SU-DHL-6 (cell line): Measurements from ENCODE around the gene PLEKHA6.

Experiments
- H2AFZ ChIP-seq: fragments of 200-600 bp; sonication (generic); 2 replicates; pipeline ENCODE4 v1.6.1; 2014; ENCODE audit warnings: low read depth, mild to moderate bottlenecking, moderate library complexity, mixed read lengths, antibody characterized with exemption, low read length; ENCODE audit not compliant: severe bottlenecking
- H3F3A ChIP-seq: fragments of 200-600 bp; shearing (Covaris generic); 2 replicates; pipeline ENCODE4 v1.6.0; 2016; ENCODE audit warnings: antibody characterized with exemption, mild to moderate bottlenecking; ENCODE audit not compliant: insufficient read depth
- H3K27ac ChIP-seq: fragments of 200-600 bp; sonication (generic); 2 replicates; pipeline ENCODE4 v1.5.1; 2016; ENCODE audit warnings: low read depth, mild to moderate bottlenecking, low read length, moderate library complexity, mixed read lengths
- H3K27me3 ChIP-seq: fragments of 200-600 bp; sonication (generic), shearing (Covaris generic); 2 replicates; pipeline ENCODE4 v1.6.0; 2014; ENCODE audit warnings: mild to moderate bottlenecking, low read length
- H3K36me3 ChIP-seq: fragments of 200-600 bp; sonication (generic); 2 replicates; pipeline ENCODE4 v1.6.1; 2014; ENCODE audit warnings: mild to moderate bottlenecking, low read length, mixed read lengths
- H3K4me2 ChIP-seq: fragments of 300-600, 200-600 bp; shearing (Covaris generic), sonication (generic); 2 replicates; pipeline ENCODE4 v1.6.0; 2014; ENCODE audit warnings: low read length, low read depth, mild to moderate bottlenecking; ENCODE audit not compliant: poor library complexity, severe bottlenecking
- H3K4me3 ChIP-seq: fragments of 200-600 bp; sonication (generic); 2 replicates; pipeline ENCODE4 v1.5.1; 2014; ENCODE audit warnings: antibody characterized with exemption, low read length, mild to moderate bottlenecking, mixed read lengths; ENCODE audit not compliant: insufficient read depth, poor library complexity, severe bottlenecking
- H3K79me2 ChIP-seq: fragments of 200-600 bp; sonication (generic); 2 replicates; pipeline ENCODE4 v1.6.1; 2014; ENCODE audit warnings: mild to moderate bottlenecking, low read length, moderate library complexity; ENCODE audit not compliant: insufficient read depth
- H3K9ac ChIP-seq: fragments of 200-600 bp; sonication (generic); 2 replicates; pipeline ENCODE4 v1.7.0; 2014; ENCODE audit warnings: mild to moderate bottlenecking, low read length
- H3K9me2 ChIP-seq: fragments of 200-600 bp; sonication (generic); replicated peaks from 2 replicates; pipeline ENCODE4 v1.6.1; 2014; ENCODE audit warnings: low read length; ENCODE audit not compliant: insufficient read depth
- H3K9me3 ChIP-seq: fragments of 200-600 bp; sonication (generic); 2 replicates; pipeline ENCODE4 v1.6.1; 2014; ENCODE audit warnings: low read length, mixed read lengths; ENCODE audit not compliant: insufficient read depth
- H4K20me1 ChIP-seq: fragments of 200-600 bp; sonication (generic); 2 replicates; pipeline ENCODE4 v1.6.1; 2014; ENCODE audit warnings: low read depth, mild to moderate bottlenecking, antibody characterized with exemption, low read length, moderate library complexity, mixed read lengths
- CTCF ChIP-seq: fragments of 200-600 bp; sonication (generic); IDR thresholded peaks from one replicate; pipeline ENCODE4 v1.5.1; 2017; ENCODE audit warnings: antibody characterized with exemption, mild to moderate bottlenecking, low read length, moderate library complexity; ENCODE audit not compliant: insufficient read depth, poor library complexity, severe bottlenecking
- EZH2phosphoT487 ChIP-seq: fragments of 200-600 bp; sonication (generic), shearing (Covaris generic); conservative IDR thresholded peaks from 2 replicates; pipeline ENCODE4 v1.6.1; 2018; ENCODE audit warnings: mild to moderate bottlenecking, antibody characterized with exemption, low read length, moderate library complexity, mixed read lengths

PLEKHA6 gene

GRCh38 chr1:204376919-204377799 is 17.4 kb upstream of the PLEKHA6 start:
- Histone ChIP-seq H2AFZ (no peak overlapping the region), H4K20me1 (no peaks in the 10 kb centered on the region), H3K9me2 (no peaks in the 10 kb centered on the region), H3K4me3 (no peak overlapping the region), H3K9me3 (no peaks in the 10 kb centered on the region), H3K9ac (no peak overlapping the region), H3K4me2 (no peak overlapping the region), H3F3A (no peaks in the 10 kb centered on the region), H3K27me3 (no peaks in the 10 kb centered on the region), H3K27ac (no peak overlapping the region), H3K79me2 (no peaks in the 10 kb centered on the region), H3K36me3 (no peaks in the 10 kb centered on the region)
- no peak for TF ChIP-seq CTCF
- no peak for TF ChIP-seq EZH2phosphoT487

GRCh38 chr1:204376465-204376864 is 16.7 kb upstream of the PLEKHA6 start:
- H3K27me3 ChIP-seq, result no peaks in the 10 kb centered on the region
- no peak overlapping the region for H3K4me3 ChIP-seq
- no peaks in the 10 kb centered on the region for H3K9me2 ChIP-seq
- no peaks in the 10 kb centered on the region for H3F3A ChIP-seq
- H3K27ac ChIP-seq, result no peak overlapping the region
- H3K4me2 ChIP-seq, result no peak overlapping the region
- no peaks in the 10 kb centered on the region for H3K9me3 ChIP-seq
- no peaks in the 10 kb centered on the region for H4K20me1 ChIP-seq
- no peak overlapping the region for H2AFZ ChIP-seq
- H3K36me3 ChIP-seq, result no peaks in the 10 kb centered on the region
- no peak overlapping the region for H3K9ac ChIP-seq
- no peaks in the 10 kb centered on the region for H3K79me2 ChIP-seq
- TF ChIP-seq CTCF, result no peak
- TF ChIP-seq EZH2phosphoT487, result no peak

GRCh38 chr1:204373911-204374310 is 14.2 kb upstream of the PLEKHA6 start:
- Histone ChIP-seq H3K36me3 (no peaks in the 10 kb centered on the region), H3K4me2 (no peak overlapping the region), H4K20me1 (no peaks in the 10 kb centered on the region), H3K4me3 (no peak overlapping the region), H3K79me2 (no peaks in the 10 kb centered on the region), H3K27ac (no peak overlapping the region), H3F3A (no peaks in the 10 kb centered on the region), H3K9me2 (no peaks in the 10 kb centered on the region), H3K9ac (no peak overlapping the region), H3K27me3 (no peaks in the 10 kb centered on the region), H3K9me3 (no peaks in the 10 kb centered on the region), H2AFZ (no peak overlapping the region)
- no peak for TF ChIP-seq EZH2phosphoT487
- no peak for TF ChIP-seq CTCF
